ENCODE data around the gene SCYGR7. TPM values are rescaled to one million over a fixed set of nuclear protein-coding genes. Genes with fewer than 3 reads are reported as not detected.

The SCYGR7 gene
- total and polyA plus RNA-seq, 2 experiments from 2014 or later, result not detected

GRCh38 chr2:227713291-227713690 is 14.8 kb upstream of the SCYGR7 start:
- H2AFZ ChIP-seq, result no peak overlapping the region
- H3K9me2 ChIP-seq (replicated peaks; ENCODE audit: insufficient read depth), result no peaks in the 10 kb centered on the region
- H3K4me1 ChIP-seq (ENCODE audit: insufficient read depth), result peaks cover 2% of the 10 kb centered on the region
- DNase-seq (ENCODE audit: low spot score), result peak; percentile 32
- WGBS (ENCODE audit: low lambda C conversion rate, missing lambda C conversion rate), result 100% methylated on average over 1 of the region's 1 CpG
- no peak overlapping the region for H3K4me3 ChIP-seq
- H3K4me2 ChIP-seq, result no peak overlapping the region
- peaks cover 38% of the 10 kb centered on the region for H3K79me2 ChIP-seq
- no peaks in the 10 kb centered on the region for H3K36me3 ChIP-seq (replicated peaks; ENCODE audit: insufficient read depth, low read depth)
- peak overlapping the region; percentile 54 for H3K27ac ChIP-seq
- no peaks in the 10 kb centered on the region for H3K27me3 ChIP-seq
- H3K9me3 ChIP-seq (ENCODE audit: low read depth), result no peaks in the 10 kb centered on the region
- TF ChIP-seq EZH2phosphoT487 (IDR thresholded peaks at IDR 0.05; ENCODE audit: low read depth, severe bottlenecking, unreplicated experiment) (no peak), EZH2 (IDR thresholded peaks at IDR 0.05; ENCODE audit: borderline replicate concordance) (no peak)
- TF ChIP-seq, protein P1, sequence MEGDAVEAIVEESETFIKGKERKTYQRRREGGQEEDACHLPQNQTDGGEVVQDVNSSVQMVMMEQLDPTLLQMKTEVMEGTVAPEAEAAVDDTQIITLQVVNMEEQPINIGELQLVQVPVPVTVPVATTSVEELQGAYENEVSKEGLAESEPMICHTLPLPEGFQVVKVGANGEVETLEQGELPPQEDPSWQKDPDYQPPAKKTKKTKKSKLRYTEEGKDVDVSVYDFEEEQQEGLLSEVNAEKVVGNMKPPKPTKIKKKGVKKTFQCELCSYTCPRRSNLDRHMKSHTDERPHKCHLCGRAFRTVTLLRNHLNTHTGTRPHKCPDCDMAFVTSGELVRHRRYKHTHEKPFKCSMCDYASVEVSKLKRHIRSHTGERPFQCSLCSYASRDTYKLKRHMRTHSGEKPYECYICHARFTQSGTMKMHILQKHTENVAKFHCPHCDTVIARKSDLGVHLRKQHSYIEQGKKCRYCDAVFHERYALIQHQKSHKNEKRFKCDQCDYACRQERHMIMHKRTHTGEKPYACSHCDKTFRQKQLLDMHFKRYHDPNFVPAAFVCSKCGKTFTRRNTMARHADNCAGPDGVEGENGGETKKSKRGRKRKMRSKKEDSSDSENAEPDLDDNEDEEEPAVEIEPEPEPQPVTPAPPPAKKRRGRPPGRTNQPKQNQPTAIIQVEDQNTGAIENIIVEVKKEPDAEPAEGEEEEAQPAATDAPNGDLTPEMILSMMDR (IDR thresholded peaks at IDR 0.05; ENCODE audit: poor library complexity), result no peak
- H4K20me1 ChIP-seq (ENCODE audit: insufficient read depth, poor library complexity, severe bottlenecking), result no peaks in the 10 kb centered on the region

- H4K20me1 ChIP-seq (ENCODE audit: insufficient read depth, poor library complexity, severe bottlenecking), result no peaks in the 10 kb centered on the region
- no peaks in the 10 kb centered on the region for H3K9me2 ChIP-seq (replicated peaks; ENCODE audit: insufficient read depth)
- TF ChIP-seq EZH2phosphoT487 (IDR thresholded peaks at IDR 0.05; ENCODE audit: low read depth, severe bottlenecking, unreplicated experiment) (no peak), EZH2 (IDR thresholded peaks at IDR 0.05; ENCODE audit: borderline replicate concordance) (no peak)
- TF ChIP-seq, protein P1 (IDR thresholded peaks at IDR 0.05; ENCODE audit: poor library complexity), result no peak
- H3K27ac ChIP-seq, result no peak overlapping the region
- H3K4me3 ChIP-seq, result no peak overlapping the region
- DNase-seq (ENCODE audit: low spot score), result no peak
- no peaks in the 10 kb centered on the region for H3K9me3 ChIP-seq (ENCODE audit: low read depth)
- peak overlapping the region; percentile 74 for H3K4me2 ChIP-seq
- 84% methylated on average over 2 of the region's 2 CpGs for WGBS (ENCODE audit: low lambda C conversion rate, missing lambda C conversion rate)
- H2AFZ ChIP-seq, result no peak overlapping the region
- no peaks in the 10 kb centered on the region for H3K27me3 ChIP-seq
- H3K79me2 ChIP-seq, result peaks cover 23% of the 10 kb centered on the region
- H3K4me1 ChIP-seq (ENCODE audit: insufficient read depth), result peaks cover 8% of the 10 kb centered on the region
- no peaks in the 10 kb centered on the region for H3K36me3 ChIP-seq (replicated peaks; ENCODE audit: insufficient read depth, low read depth)
These were observed 11.6 kb upstream of the SCYGR7 start for GRCh38 chr2:227716501-227716900.

- Histone ChIP-seq H3K4me1 (ENCODE audit: insufficient read depth) (peaks cover 13% of the 10 kb centered on the region), H3K4me2 (peak within 1 kb of the TSS; percentile 74), H3K4me3 (peak within 1 kb of the TSS; percentile 34), H3K9me2 (replicated peaks; ENCODE audit: insufficient read depth) (no peaks in the 10 kb centered on the region), H3K27me3 (no peaks in the 10 kb centered on the region), H2AFZ (peak within 1 kb of the TSS; percentile 48), H4K20me1 (ENCODE audit: insufficient read depth, poor library complexity, severe bottlenecking) (no peaks in the 10 kb centered on the region), H3K79me2 (peaks cover 11% of the 10 kb centered on the region), H3K27ac (peak within 1 kb of the TSS; percentile 82), H3K9me3 (ENCODE audit: low read depth) (no peaks in the 10 kb centered on the region), H3K36me3 (replicated peaks; ENCODE audit: insufficient read depth, low read depth) (no peaks in the 10 kb centered on the region)
- 8% methylated on average over 35 of the region's 35 CpGs for WGBS (ENCODE audit: low lambda C conversion rate, missing lambda C conversion rate)
- peak; percentile 95 for DNase-seq (ENCODE audit: low spot score)
- TF ChIP-seq, protein P1 (IDR thresholded peaks at IDR 0.05; ENCODE audit: poor library complexity), result no peak
- TF ChIP-seq EZH2 (IDR thresholded peaks at IDR 0.05; ENCODE audit: borderline replicate concordance) (no peak), EZH2phosphoT487 (IDR thresholded peaks at IDR 0.05; ENCODE audit: low read depth, severe bottlenecking, unreplicated experiment) (no peak)
These were observed 10.2 kb upstream of the SCYGR7 start, which contains the start of gene SLC19A3 for GRCh38 chr2:227717687-227718567. TSS of gene SLC19A3 (minus strand) at chr2:227718028. CDS start at chr2:227702318, 15,710 bp downstream.

Data from hepatocyte (in vitro differentiated cells).